ENCODE measurements around the gene SMARCC2.

SMARCC2 gene

GRCh38 chr12:56223571-56224101 is 34.4 kb upstream of the SMARCC2 start:
- no peak for TF ChIP-seq ARNT (IDR thresholded peaks at IDR 0.05)
- TF ChIP-seq LEF1 (IDR thresholded peaks at IDR 0.05; ENCODE audit: borderline replicate concordance) = no peak
- TF ChIP-seq ZNF384 (IDR thresholded peaks at IDR 0.05) = no peak
- no peak for TF ChIP-seq TARDBP (IDR thresholded peaks at IDR 0.05)
- TF ChIP-seq SUZ12 (IDR thresholded peaks at IDR 0.05) = no peak
- no peak for TF ChIP-seq BHLHE40 (IDR thresholded peaks at IDR 0.05; ENCODE audit: borderline replicate concordance)
- TF ChIP-seq PKNOX1 (IDR thresholded peaks at IDR 0.05) = no peak; the same call in 1 of the 2 replicates
- TF ChIP-seq CTBP1 (IDR thresholded peaks at IDR 0.05; ENCODE audit: borderline replicate concordance) = no peak
- TF ChIP-seq ELF4 (IDR thresholded peaks at IDR 0.05) = no peak
- TF ChIP-seq L3MBTL2 (conservative IDR thresholded peaks at IDR 0.05) = no peak
- no peak for TF ChIP-seq HDGF (IDR thresholded peaks at IDR 0.05; ENCODE audit: borderline replicate concordance)
- no peak for DNase-seq (ENCODE audit: extremely low spot score)
- ChIA-PET CTCF (no interaction called here), POLR2A (interaction anchor here (2.4 kb wide), 1 partner anchor 105 kb away, joined by 37 read pairs; the partner anchor contains the start of gene ZC3H10)

GRCh38 chr12:56222531-56222895 is 33.2 kb upstream of the SMARCC2 start:
- TF ChIP-seq L3MBTL2 (conservative IDR thresholded peaks at IDR 0.05) = no peak
- no peak for TF ChIP-seq BHLHE40 (IDR thresholded peaks at IDR 0.05; ENCODE audit: borderline replicate concordance)
- TF ChIP-seq LEF1 (IDR thresholded peaks at IDR 0.05; ENCODE audit: borderline replicate concordance) = no peak
- no peak for TF ChIP-seq FOXK2 (IDR thresholded peaks at IDR 0.05)
- no peak for TF ChIP-seq ELF4 (IDR thresholded peaks at IDR 0.05)
- TF ChIP-seq FOXA1 (IDR thresholded peaks at IDR 0.05) = no peak
- TF ChIP-seq PKNOX1 (IDR thresholded peaks at IDR 0.05) = no peak
- no peak for TF ChIP-seq TARDBP (IDR thresholded peaks at IDR 0.05)
- no peak for TF ChIP-seq SUZ12 (IDR thresholded peaks at IDR 0.05)
- TF ChIP-seq FOXM1 (IDR thresholded peaks at IDR 0.05; ENCODE audit: borderline replicate concordance) = no peak
- no peak for TF ChIP-seq ZNF384 (IDR thresholded peaks at IDR 0.05)
- no peak for TF ChIP-seq NFRKB (IDR thresholded peaks at IDR 0.05)
- no peak for TF ChIP-seq HDGF (IDR thresholded peaks at IDR 0.05; ENCODE audit: borderline replicate concordance)
- TF ChIP-seq SP1 (IDR thresholded peaks at IDR 0.05) = no peak
- ChIA-PET POLR2A (interaction anchor here (1.0 to 3.2 kb wide), 28 partner anchors 9 to 392 kb away, joined by 3 to 70 read pairs (median 8); partner anchors contain the start of genes ANKRD52, COQ10A, ERBB3 and ESYT1), CTCF (interaction anchor here (0.7 to 3.3 kb wide), 9 partner anchors 14 to 195 kb away, joined by 3 to 28 read pairs (median 7); partner anchors contain the start of genes ANKRD52 and SMARCC2)
- DNase-seq (ENCODE audit: extremely low spot score) = no peak

- DNase-seq (ENCODE audit: extremely low spot score) = peak; percentile 95
- CTCF ChIA-PET = interaction anchor here (0.6 to 3.3 kb wide), 13 partner anchors 11 to 195 kb away, joined by 3 to 28 read pairs (median 4); partner anchors contain the start of genes ANKRD52 and SMARCC2
Observed at GRCh38 chr12:56221757-56222530, 32.7 kb upstream of the SMARCC2 start, which contains the start of gene RNF41. TSS of gene RNF41 (minus strand) at chr12:56221922. CDS start at chr12:56214047, 7,875 bp downstream.

GRCh38 chr12:56221232-56221756 is 32.0 kb upstream of the SMARCC2 start:
- TF ChIP-seq FOXK2 (IDR thresholded peaks at IDR 0.05) (no peak), L3MBTL2 (conservative IDR thresholded peaks at IDR 0.05) (0 out of 2 replicates have a peak, but pooled peaks have one; percentile 14), PKNOX1 (IDR thresholded peaks at IDR 0.05) (peak; percentile 80)
- peak; percentile 55 for DNase-seq (ENCODE audit: extremely low spot score)
- POLR2A ChIA-PET = interaction anchor here (0.8 to 3.2 kb wide), 34 partner anchors 8 to 391 kb away, joined by 3 to 70 read pairs (median 8); partner anchors contain the start of genes ANKRD52, CNPY2, COQ10A and ESYT1
- CTCF ChIA-PET = interaction anchor here (0.8 to 3.3 kb wide), 9 partner anchors 10 to 102 kb away, joined by 3 to 28 read pairs (median 7); partner anchors contain the start of genes ANKRD52 and SMARCC2

More at GRCh38 chr12:56221757-56222530, 32.7 kb upstream of the SMARCC2 start, which contains the start of gene RNF41:
- no peak for TF ChIP-seq FOXK2 (IDR thresholded peaks at IDR 0.05)
- TF ChIP-seq FOXM1 (IDR thresholded peaks at IDR 0.05; ENCODE audit: borderline replicate concordance) = no peak
- no peak for TF ChIP-seq FOXA1 (IDR thresholded peaks at IDR 0.05)
- 0 out of 2 replicates have a peak, but pooled peaks have one; percentile 83 for TF ChIP-seq HDGF (IDR thresholded peaks at IDR 0.05; ENCODE audit: borderline replicate concordance)
- TF ChIP-seq CTBP1 (IDR thresholded peaks at IDR 0.05; ENCODE audit: borderline replicate concordance) = no peak
- TF ChIP-seq L3MBTL2 (conservative IDR thresholded peaks at IDR 0.05) = peak; percentile 64; the same call in 1 of the 2 replicates
- no peak for TF ChIP-seq ARNT (IDR thresholded peaks at IDR 0.05)
- no peak; the same call in 1 of the 2 replicates for TF ChIP-seq ELF4 (IDR thresholded peaks at IDR 0.05)
- no peak for TF ChIP-seq TARDBP (IDR thresholded peaks at IDR 0.05)
- no peak for TF ChIP-seq PKNOX1 (IDR thresholded peaks at IDR 0.05)
- no peak for TF ChIP-seq SP1 (IDR thresholded peaks at IDR 0.05)
- POLR2A ChIA-PET = interaction anchor here (0.8 to 3.2 kb wide), 38 partner anchors 9 to 391 kb away, joined by 3 to 70 read pairs (median 7); partner anchors contain the start of genes ANKRD52, CNPY2, COQ10A and ERBB3

All from HEK293T (cell line).